Common myeloid progenitor, CD34-positive (primary cell): ENCODE results near the gene NMRK2.
"Not testable (repeated sequence)": the region's sequence is repeated elsewhere in the genome, so short reads cannot be mapped to it uniquely, and the experiment has no call there.

ENCODE experiments used
- CTCF ChIA-PET: fragments of 350-600 bp; sonication (Branson Sonifier 250); formaldehyde crosslinking; loops from one replicate; lab custom pipeline; 2021; ENCODE audit warnings: antibody characterized with exemption; lab: Charles Lee
- POLR2A ChIA-PET: fragments of 350-600 bp; sonication (Branson Sonifier 250); formaldehyde crosslinking; loops from one replicate; lab custom pipeline; 2021; ENCODE audit warnings: antibody characterized with exemption; lab: Charles Lee
- DNase-seq, 3 donors: peaks; one replicate each; pipeline versions ENCODE4 v3.0.0 to v3.0.0-alpha.2; 2013
- H3K27ac ChIP-seq, 2 experiments: 1 replicate in 1 of 2; 2 replicates in 1 of 2; pipeline ENCODE4 v1.7.0; 2013; ENCODE audit warnings: inconsistent platforms in 2 of 2, low read length in 2 of 2, mild to moderate bottlenecking in 2 of 2, low read depth in 1 of 2, moderate library complexity in 1 of 2; ENCODE audit not compliant: severe bottlenecking in 2 of 2, insufficient read depth in 1 of 2, poor library complexity in 1 of 2
- H3K27me3 ChIP-seq, 5 experiments: replicated peaks in 2 of 5; 1 replicate in 3 of 5; 2 replicates in 2 of 5; pipeline versions ENCODE4 v1.6.1 to v1.7.0; 2013; ENCODE audit warnings: low read length in 4 of 5, mild to moderate bottlenecking in 2 of 5, moderate library complexity in 2 of 5, inconsistent platforms in 1 of 5; ENCODE audit not compliant: insufficient read depth in 5 of 5, control insufficient read depth in 4 of 5
- H3K36me3 ChIP-seq, 4 experiments: 1 replicate in 2 of 4; 2 replicates in 2 of 4; pipeline versions ENCODE4 v1.6.1 to v1.7.0; 2013; ENCODE audit warnings: low read length in 3 of 4, control low read depth in 1 of 4, mild to moderate bottlenecking in 1 of 4; ENCODE audit not compliant: control insufficient read depth in 4 of 4, insufficient read depth in 4 of 4
- H3K4me1 ChIP-seq, 4 experiments: 1 replicate in 3 of 4; 2 replicates in 1 of 4; pipeline versions ENCODE4 v1.6.1 to v1.7.1; 2013; ENCODE audit warnings: low read length in 3 of 4, mild to moderate bottlenecking in 3 of 4, control low read depth in 1 of 4, inconsistent platforms in 1 of 4, moderate library complexity in 1 of 4; ENCODE audit not compliant: control insufficient read depth in 4 of 4, insufficient read depth in 4 of 4; ENCODE audit errors: control extremely low read depth in 1 of 4
- H3K4me3 ChIP-seq, 7 experiments: 1 replicate in 4 of 7; 2 replicates in 3 of 7; pipeline versions ENCODE4 v1.5.1 to v1.7.0; 2013; ENCODE audit warnings: mild to moderate bottlenecking in 7 of 7, low read length in 6 of 7, moderate library complexity in 6 of 7, inconsistent platforms in 2 of 7, low read depth in 2 of 7, control low read depth in 1 of 7; ENCODE audit not compliant: insufficient read depth in 4 of 7, control insufficient read depth in 1 of 7; ENCODE audit errors: extremely low read depth in 1 of 7
- H3K9me3 ChIP-seq, 5 experiments: 1 replicate in 4 of 5; 2 replicates in 1 of 5; pipeline versions ENCODE4 v1.6.1 to v1.7.1; 2013; ENCODE audit warnings: low read length in 4 of 5, mild to moderate bottlenecking in 2 of 5, inconsistent platforms in 1 of 5, low read depth in 1 of 5, moderate library complexity in 1 of 5; ENCODE audit not compliant: control insufficient read depth in 4 of 5, insufficient read depth in 2 of 5; ENCODE audit errors: control extremely low read depth in 1 of 5
- WGBS: methylation state at CpG from one replicate; pipeline ENCODE4 v1.1.5; 2013; ENCODE audit not compliant: insufficient coverage; 5-methylcytosine and 5-hydroxymethylcytosine counted together

The NMRK2 gene

GRCh38 chr19:3949294-3949693 is 16.4 kb downstream of the NMRK2 start:
- 92% methylated on average over 8 of the region's 11 CpGs for WGBS
- H3K4me1 ChIP-seq: peaks cover 0 to 45% (median 33%) of the 10 kb centered on the region in 4 experiments
- H3K9me3 ChIP-seq: no peaks in the 10 kb centered on the region
- ChIA-PET POLR2A (no interaction called here), CTCF (interaction anchor here (1.1 kb wide), 1 partner anchor 39 kb away, joined by 4 read pairs; no protein-coding TSS in a partner anchor)
- DNase-seq: no peak
- H3K4me3 ChIP-seq: peak overlapping the region in 2 of 7 experiments; percentile 67 to 75
- peak overlapping the region in 1 of 2 experiments; percentile 82 for H3K27ac ChIP-seq
- H3K36me3 ChIP-seq: peaks cover 0 to 2% (median 0%) of the 10 kb centered on the region in 4 experiments
- no peaks in the 10 kb centered on the region for H3K27me3 ChIP-seq

GRCh38 chr19:3949997-3950859 is 17.4 kb downstream of the NMRK2 start:
- Histone ChIP-seq H3K4me1 (peaks cover 0 to 38% (median 30%) of the 10 kb centered on the region in 4 experiments), H3K27ac (peak overlapping the region; percentile 78 to 82), H3K27me3 (no peaks in the 10 kb centered on the region), H3K4me3 (peak overlapping the region; percentile 15 to 75 (median 62)), H3K36me3 (peaks cover 0 to 2% (median 0%) of the 10 kb centered on the region in 4 experiments), H3K9me3 (no peaks in the 10 kb centered on the region)
- 17% methylated on average over 14 of the region's 20 CpGs for WGBS
- peak in 2 of 3 donors; percentile 13 to 31 for DNase-seq
- ChIA-PET POLR2A (interaction anchor here (1.2 kb wide), 1 partner anchor 35 kb away, joined by 6 read pairs; the partner anchor contains the start of gene EEF2), CTCF (interaction anchor here (1.0 to 1.2 kb wide), 3 partner anchors 15 to 56 kb away, joined by 3 to 4 read pairs (median 3); no protein-coding TSS in a partner anchor)

- H3K4me3 ChIP-seq: peak overlapping the region; percentile 31 to 75 (median 62)
- H3K27me3 ChIP-seq: no peaks in the 10 kb centered on the region
- 14% methylated on average over 38 of the region's 41 CpGs for WGBS
- peaks cover 0 to 7% (median 3%) of the 10 kb centered on the region in 4 experiments for H3K36me3 ChIP-seq
- ChIA-PET CTCF (interaction anchor here (1.0 to 1.2 kb wide), 2 partner anchors 14 to 57 kb away, joined by 3 read pairs; no protein-coding TSS in a partner anchor), POLR2A (interaction anchor here (1.2 kb wide), 1 partner anchor 34 kb away, joined by 6 read pairs; the partner anchor contains the start of gene EEF2)
- no peaks in the 10 kb centered on the region for H3K9me3 ChIP-seq
- peaks cover 0 to 36% (median 28%) of the 10 kb centered on the region in 4 experiments for H3K4me1 ChIP-seq
- DNase-seq: peak; percentile 73 to 96 (median 92)
- H3K27ac ChIP-seq: peak overlapping the region; percentile 78 to 82
These were observed 18.3 kb downstream of the NMRK2 start for GRCh38 chr19:3950871-3951861.

DNA sequence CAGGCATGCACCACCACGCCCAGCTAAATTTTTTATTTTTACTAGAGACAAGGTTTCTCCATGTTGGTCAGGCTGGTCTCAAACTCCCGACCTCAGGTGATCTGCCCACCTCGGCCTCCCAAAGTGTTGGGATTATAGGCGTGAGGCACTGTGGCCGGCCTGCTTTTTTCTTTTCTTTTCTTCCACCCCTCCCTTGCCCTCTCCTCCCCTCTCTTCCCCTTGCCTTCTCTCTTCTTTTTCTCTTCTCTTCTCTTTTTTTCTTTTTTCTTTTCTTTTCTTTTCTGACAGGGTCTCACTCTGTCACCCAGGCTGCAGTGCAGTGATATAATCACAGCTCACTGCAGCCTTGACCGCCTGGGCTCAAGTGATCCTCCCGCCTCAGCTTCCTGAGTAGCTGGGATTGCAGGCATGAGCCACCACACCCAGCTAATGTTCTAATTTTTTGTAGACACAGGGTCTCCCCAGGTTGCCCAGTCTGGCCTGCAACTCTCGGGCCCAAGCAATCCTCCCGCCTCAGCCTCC is 19.9 kb downstream of the NMRK2 start:
- CTCF ChIA-PET, DNase-seq, H3K9me3 ChIP-seq, H3K4me3 ChIP-seq, H3K27ac ChIP-seq, POLR2A ChIA-PET, H3K27me3 ChIP-seq: not testable (repeated sequence)
- WGBS: 83% methylated on average over 9 of the region's 9 CpGs
- Histone ChIP-seq H3K36me3 (peaks cover 0 to 11% (median 5%) of the 10 kb centered on the region in 4 experiments), H3K4me1 (peaks cover 0 to 35% (median 28%) of the 10 kb centered on the region in 4 experiments)

DNA sequence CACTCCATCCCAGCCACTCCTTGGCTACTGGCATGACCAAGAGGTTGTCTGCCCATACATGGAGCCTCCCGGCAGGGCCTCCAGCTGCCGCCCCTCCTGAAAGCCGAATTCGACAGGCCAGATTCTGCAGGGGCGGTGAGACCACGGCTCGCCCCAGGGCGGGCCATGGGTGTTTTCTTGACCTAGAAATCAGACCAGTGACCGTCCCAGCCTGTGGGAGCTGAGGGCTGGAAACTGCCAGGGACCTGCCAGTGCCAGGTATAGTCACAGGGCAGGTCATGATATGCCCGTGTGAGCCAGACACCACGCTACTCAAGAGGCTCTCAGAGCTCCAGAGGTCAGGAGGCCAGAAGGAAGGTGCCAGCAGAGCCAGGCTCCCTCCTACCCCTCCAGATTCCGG is 21.2 kb downstream of the NMRK2 start:
- POLR2A ChIA-PET: no interaction called here
- CTCF ChIA-PET: interaction anchor here (0.9 kb wide), 1 partner anchor 8 kb away, joined by 3 read pairs; no protein-coding TSS in a partner anchor
- H3K9me3 ChIP-seq: peaks cover 0 to 5% (median 0%) of the 10 kb centered on the region in 5 experiments
- no peak for DNase-seq
- H3K4me1 ChIP-seq: peaks cover 0 to 30% (median 26%) of the 10 kb centered on the region in 4 experiments
- WGBS: 95% methylated on average over 11 of the region's 12 CpGs
- peaks cover 0 to 24% (median 15%) of the 10 kb centered on the region in 4 experiments for H3K36me3 ChIP-seq
- no peak overlapping the region for H3K27ac ChIP-seq
- H3K4me3 ChIP-seq: no peak overlapping the region
- no peaks in the 10 kb centered on the region for H3K27me3 ChIP-seq

GRCh38 chr19:3955276-3955675 is 22.4 kb downstream of the NMRK2 start:
- H3K9me3 ChIP-seq, H3K27me3 ChIP-seq, H3K27ac ChIP-seq, H3K4me3 ChIP-seq, DNase-seq, POLR2A ChIA-PET: not testable (repeated sequence)
- Histone ChIP-seq H3K4me1 (peaks cover 0 to 18% (median 16%) of the 10 kb centered on the region in 4 experiments), H3K36me3 (peaks cover 0 to 36% (median 24%) of the 10 kb centered on the region in 4 experiments)
- WGBS: 90% methylated on average over 12 of the region's 13 CpGs
- CTCF ChIA-PET: interaction anchor here (0.7 kb wide), 2 partner anchors 14 to 68 kb away, joined by 3 read pairs; no protein-coding TSS in a partner anchor
